ENCODE results near the gene LRBA. TPM values are rescaled to one million over a fixed set of nuclear protein-coding genes. Genes with fewer than 3 reads are reported as not detected.

Gene LRBA
- polyA plus RNA-seq, 1 of the 3 experiments (the other 2 are of a cell fraction) = 11.4 TPM

- TF ChIP-seq, protein P1, sequence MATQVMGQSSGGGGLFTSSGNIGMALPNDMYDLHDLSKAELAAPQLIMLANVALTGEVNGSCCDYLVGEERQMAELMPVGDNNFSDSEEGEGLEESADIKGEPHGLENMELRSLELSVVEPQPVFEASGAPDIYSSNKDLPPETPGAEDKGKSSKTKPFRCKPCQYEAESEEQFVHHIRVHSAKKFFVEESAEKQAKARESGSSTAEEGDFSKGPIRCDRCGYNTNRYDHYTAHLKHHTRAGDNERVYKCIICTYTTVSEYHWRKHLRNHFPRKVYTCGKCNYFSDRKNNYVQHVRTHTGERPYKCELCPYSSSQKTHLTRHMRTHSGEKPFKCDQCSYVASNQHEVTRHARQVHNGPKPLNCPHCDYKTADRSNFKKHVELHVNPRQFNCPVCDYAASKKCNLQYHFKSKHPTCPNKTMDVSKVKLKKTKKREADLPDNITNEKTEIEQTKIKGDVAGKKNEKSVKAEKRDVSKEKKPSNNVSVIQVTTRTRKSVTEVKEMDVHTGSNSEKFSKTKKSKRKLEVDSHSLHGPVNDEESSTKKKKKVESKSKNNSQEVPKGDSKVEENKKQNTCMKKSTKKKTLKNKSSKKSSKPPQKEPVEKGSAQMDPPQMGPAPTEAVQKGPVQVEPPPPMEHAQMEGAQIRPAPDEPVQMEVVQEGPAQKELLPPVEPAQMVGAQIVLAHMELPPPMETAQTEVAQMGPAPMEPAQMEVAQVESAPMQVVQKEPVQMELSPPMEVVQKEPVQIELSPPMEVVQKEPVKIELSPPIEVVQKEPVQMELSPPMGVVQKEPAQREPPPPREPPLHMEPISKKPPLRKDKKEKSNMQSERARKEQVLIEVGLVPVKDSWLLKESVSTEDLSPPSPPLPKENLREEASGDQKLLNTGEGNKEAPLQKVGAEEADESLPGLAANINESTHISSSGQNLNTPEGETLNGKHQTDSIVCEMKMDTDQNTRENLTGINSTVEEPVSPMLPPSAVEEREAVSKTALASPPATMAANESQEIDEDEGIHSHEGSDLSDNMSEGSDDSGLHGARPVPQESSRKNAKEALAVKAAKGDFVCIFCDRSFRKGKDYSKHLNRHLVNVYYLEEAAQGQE (IDR thresholded peaks at IDR 0.05; ENCODE audit: low read depth, low read length) = no peak
- TF ChIP-seq, protein P2, sequence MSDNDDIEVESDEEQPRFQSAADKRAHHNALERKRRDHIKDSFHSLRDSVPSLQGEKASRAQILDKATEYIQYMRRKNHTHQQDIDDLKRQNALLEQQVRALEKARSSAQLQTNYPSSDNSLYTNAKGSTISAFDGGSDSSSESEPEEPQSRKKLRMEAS (IDR thresholded peaks at IDR 0.05; ENCODE audit: low read depth) = no peak
- TF ChIP-seq USF2 (IDR thresholded peaks at IDR 0.05; ENCODE audit: borderline replicate concordance, low read depth, low read length) (no peak), YY1 (IDR thresholded peaks at IDR 0.05; ENCODE audit: low read depth) (no peak), IRF3 (IDR thresholded peaks at IDR 0.05; ENCODE audit: low read depth, low read length) (no peak), RCOR1 (IDR thresholded peaks at IDR 0.05; ENCODE audit: low read length) (no peak), FOSL2 (IDR thresholded peaks at IDR 0.05; ENCODE audit: borderline replicate concordance, low read depth) (peak; percentile 17; the same call in 1 of the 2 replicates), TCF12 (IDR thresholded peaks at IDR 0.05) (peak; percentile 82), MEF2A (IDR thresholded peaks at IDR 0.05; ENCODE audit: borderline replicate concordance, low read depth) (no peak), ZBTB33 (IDR thresholded peaks at IDR 0.05; ENCODE audit: borderline replicate concordance, low read depth) (no peak), EZH2phosphoT487 (IDR thresholded peaks at IDR 0.05; ENCODE audit: borderline replicate concordance, low read depth) (no peak), FOXM1 (IDR thresholded peaks at IDR 0.05; ENCODE audit: low read depth) (no peak), ELF1 (IDR thresholded peaks at IDR 0.05) (no peak), GABPA (IDR thresholded peaks at IDR 0.05; ENCODE audit: low read depth) (no peak), EP300 (IDR thresholded peaks at IDR 0.05; ENCODE audit: borderline replicate concordance in 1 of 2, low read depth in 1 of 2, low read length in 1 of 2) (no peak), MXI1 (IDR thresholded peaks at IDR 0.05; ENCODE audit: low read depth, low read length) (no peak), SIN3A (IDR thresholded peaks at IDR 0.05; ENCODE audit: borderline replicate concordance, low read depth, low read length) (0 out of 2 replicates have a peak, but pooled peaks have one; percentile 36), USF1 (IDR thresholded peaks at IDR 0.05; ENCODE audit: borderline replicate concordance, low read depth) (no peak)
- TF ChIP-seq, protein P3, sequence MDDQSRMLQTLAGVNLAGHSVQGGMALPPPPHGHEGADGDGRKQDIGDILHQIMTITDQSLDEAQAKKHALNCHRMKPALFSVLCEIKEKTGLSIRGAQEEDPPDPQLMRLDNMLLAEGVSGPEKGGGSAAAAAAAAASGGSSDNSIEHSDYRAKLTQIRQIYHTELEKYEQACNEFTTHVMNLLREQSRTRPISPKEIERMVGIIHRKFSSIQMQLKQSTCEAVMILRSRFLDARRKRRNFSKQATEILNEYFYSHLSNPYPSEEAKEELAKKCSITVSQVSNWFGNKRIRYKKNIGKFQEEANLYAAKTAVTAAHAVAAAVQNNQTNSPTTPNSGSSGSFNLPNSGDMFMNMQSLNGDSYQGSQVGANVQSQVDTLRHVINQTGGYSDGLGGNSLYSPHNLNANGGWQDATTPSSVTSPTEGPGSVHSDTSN (IDR thresholded peaks at IDR 0.05) = peak; percentile 84
Measured at GRCh38 chr4:150354214-150354796, 660.8 kb downstream of the LRBA start (continued).

Measured in SK-N-SH (cell line).